Endodermal cell (in vitro differentiated cells): ENCODE results near the gene GKN2. TPM values are rescaled to one million over a fixed set of nuclear protein-coding genes. Genes with fewer than 3 reads are reported as not detected.
"Not testable (repeated sequence)": the region's sequence is repeated elsewhere in the genome, so short reads cannot be mapped to it uniquely, and the experiment has no call there.

ENCODE experiments used
- DNase-seq: peaks from one replicate; pipeline ENCODE4 v3.0.0-alpha.2; 2017
- H3K27ac ChIP-seq: 2 replicates; pipeline ENCODE4 v1.5.1; 2013; ENCODE audit warnings: mild to moderate bottlenecking, low read depth, low read length, moderate library complexity
- H3K27me3 ChIP-seq: 2 replicates; pipeline ENCODE4 v1.6.1; 2013; ENCODE audit warnings: mild to moderate bottlenecking, low read length, moderate library complexity; ENCODE audit not compliant: insufficient read depth, control insufficient read depth, poor library complexity, severe bottlenecking
- H3K36me3 ChIP-seq: 2 replicates; pipeline ENCODE4 v1.7.0; 2013; ENCODE audit warnings: mild to moderate bottlenecking, low read length, moderate library complexity; ENCODE audit not compliant: control insufficient read depth, insufficient read depth
- H3K4me1 ChIP-seq: one replicate; pipeline ENCODE4 v1.7.0; 2013; ENCODE audit warnings: low read length; ENCODE audit not compliant: control insufficient read depth, insufficient read depth
- H3K4me3 ChIP-seq: 2 replicates; pipeline ENCODE4 v1.5.1; 2013; ENCODE audit warnings: mild to moderate bottlenecking, low read length, moderate library complexity
- H3K9ac ChIP-seq: 2 replicates; pipeline ENCODE4 v1.6.1; 2013; ENCODE audit warnings: mild to moderate bottlenecking, low read length, moderate library complexity; ENCODE audit not compliant: poor library complexity, severe bottlenecking; ENCODE audit errors: extremely low read depth
- H3K9me3 ChIP-seq: 2 replicates; pipeline ENCODE4 v1.6.1; 2013; ENCODE audit warnings: mild to moderate bottlenecking, low read length, moderate library complexity; ENCODE audit not compliant: control insufficient read depth
- H3K27ac Mint-ChIP-seq: 2 replicates; pipeline ENCODE4 v1.8.0; 2020; ENCODE audit warnings: mixed read lengths
- H3K27me3 Mint-ChIP-seq: 2 replicates; pipeline ENCODE4 v1.8.0; 2021; ENCODE audit warnings: mild to moderate bottlenecking, mixed read lengths; ENCODE audit not compliant: insufficient read depth
- H3K36me3 Mint-ChIP-seq: 2 replicates; pipeline ENCODE4 v1.8.0; 2020; ENCODE audit warnings: low read depth, mixed read lengths
- H3K4me1 Mint-ChIP-seq: 2 replicates; pipeline ENCODE4 v1.8.0; 2020; ENCODE audit warnings: mixed read lengths
- H3K4me3 Mint-ChIP-seq: 2 replicates; pipeline ENCODE4 v1.8.0; 2020; ENCODE audit warnings: mild to moderate bottlenecking, moderate library complexity, mixed read lengths
- H3K9me3 Mint-ChIP-seq: 2 replicates; pipeline ENCODE4 v1.8.0; 2020; ENCODE audit warnings: mild to moderate bottlenecking, mixed read lengths
- CTCF ChIP-seq: fragments of 200-600 bp; sonication (generic); conservative IDR thresholded peaks from 2 replicates; pipeline ENCODE4 v1.5.0; 2021; ENCODE audit warnings: antibody characterized with exemption, mild to moderate bottlenecking
- WGBS, 2 experiments: methylation state at CpG; one replicate each; pipeline versions ENCODE4 v1.1.5 to v1.1.7; 2013; ENCODE audit warnings: missing lambda C conversion rate in 2 of 2, mixed read lengths in 1 of 2; ENCODE audit not compliant: insufficient coverage in 1 of 2, insufficient read length in 1 of 2; 5-methylcytosine and 5-hydroxymethylcytosine counted together
- total RNA-seq, 2 donors: library from RNA; stranded (reverse); fragmentation: NEBNext Ultra II Directional in 1 of 2; extraction: Animal tissue kit (Norgen Biotek cat#: 25700) in 1 of 2; gene quantifications; 2 replicates in 1 of 2; 3 replicates in 1 of 2; pipeline ENCODE4 v1.2.1, GENCODE V29; 2021

The GKN2 gene
- total RNA-seq, 2 donors from 2014 or later, result not detected

GRCh38 chr2:68961380-68961779, 8.7 kb upstream of the GKN2 start:
- H3K4me1 Mint-ChIP-seq, result no peaks in the 10 kb centered on the region
- H3K4me3 Mint-ChIP-seq, result no peak overlapping the region
- H3K36me3 Mint-ChIP-seq, result no peaks in the 10 kb centered on the region
- H3K27me3 ChIP-seq, result peaks cover 2% of the 10 kb centered on the region
- peaks cover 1% of the 10 kb centered on the region for H3K27me3 Mint-ChIP-seq
- no peak overlapping the region for H3K4me3 ChIP-seq
- WGBS, 2 experiments, result 91 to 100% methylated on average over 3 to 4 of the region's 4 CpGs
- H3K4me1 ChIP-seq, result no peaks in the 10 kb centered on the region
- H3K9me3 ChIP-seq, result no peaks in the 10 kb centered on the region
- H3K9ac ChIP-seq, result no peak overlapping the region
- no peak overlapping the region for H3K27ac Mint-ChIP-seq
- DNase-seq, result no peak
- no peak overlapping the region for H3K27ac ChIP-seq
- H3K9me3 Mint-ChIP-seq, result no peaks in the 10 kb centered on the region
- no peak for TF ChIP-seq CTCF
- no peaks in the 10 kb centered on the region for H3K36me3 ChIP-seq

- Mint-ChIP-seq H3K4me1 (no peaks in the 10 kb centered on the region), H3K36me3 (no peaks in the 10 kb centered on the region), H3K4me3 (no peak overlapping the region), H3K27ac (no peak overlapping the region), H3K9me3 (no peaks in the 10 kb centered on the region), H3K27me3 (peaks cover 1% of the 10 kb centered on the region)
- H3K9me3 ChIP-seq, result no peaks in the 10 kb centered on the region
- H3K4me3 ChIP-seq, result no peak overlapping the region
- no peak for DNase-seq
- no CpG with 5 or more reads among the region's 1 CpG for WGBS, 2 experiments
- TF ChIP-seq CTCF, result no peak
- H3K4me1 ChIP-seq, result no peaks in the 10 kb centered on the region
- no peaks in the 10 kb centered on the region for H3K36me3 ChIP-seq
- H3K27me3 ChIP-seq, result no peaks in the 10 kb centered on the region
- no peak overlapping the region for H3K9ac ChIP-seq
- no peak overlapping the region for H3K27ac ChIP-seq
These were observed 6.3 kb upstream of the GKN2 start for GRCh38 chr2:68959001-68959400.

GRCh38 chr2:68955432-68955831, 2.7 kb upstream of the GKN2 start:
- H3K4me3 ChIP-seq, H3K9me3 ChIP-seq, H3K9me3 Mint-ChIP-seq, H3K4me3 Mint-ChIP-seq, H3K27ac ChIP-seq, DNase-seq, H3K36me3 Mint-ChIP-seq, H3K36me3 ChIP-seq, H3K9ac ChIP-seq, H3K4me1 Mint-ChIP-seq, H3K27ac Mint-ChIP-seq, H3K4me1 ChIP-seq, H3K27me3 Mint-ChIP-seq, H3K27me3 ChIP-seq: not testable (repeated sequence)
- WGBS, 2 experiments, result 96 to 100% methylated on average over 4 of the region's 5 CpGs

- Histone ChIP-seq H3K36me3 (no peaks in the 10 kb centered on the region), H3K9me3 (no peaks in the 10 kb centered on the region), H3K27me3 (no peaks in the 10 kb centered on the region), H3K4me3 (no peak overlapping the region), H3K9ac (no peak overlapping the region), H3K4me1 (no peaks in the 10 kb centered on the region), H3K27ac (no peak overlapping the region)
- H3K4me1 Mint-ChIP-seq, result no peaks in the 10 kb centered on the region
- TF ChIP-seq CTCF, result no peak
- H3K9me3 Mint-ChIP-seq, result no peaks in the 10 kb centered on the region
- WGBS, 2 experiments, result 78 to 83% methylated on average over 4 of the region's 4 CpGs
- no peak overlapping the region for H3K27ac Mint-ChIP-seq
- H3K4me3 Mint-ChIP-seq, result no peak overlapping the region
- no peaks in the 10 kb centered on the region for H3K36me3 Mint-ChIP-seq
- DNase-seq, result no peak
- peaks cover 7% of the 10 kb centered on the region for H3K27me3 Mint-ChIP-seq
These were observed 794 bp downstream of the GKN2 start for GRCh38 chr2:68951899-68952298.
